DLD1 (cell line): Measurements from ENCODE around the gene LRIF1.

Experiments used
- in situ Hi-C: cut with HindIII; loops from 2 replicates; pipeline ENCODE4 v1.10.0; 2017; ENCODE audit warnings: low sequenced_read_pairs

The LRIF1 gene

DNA sequence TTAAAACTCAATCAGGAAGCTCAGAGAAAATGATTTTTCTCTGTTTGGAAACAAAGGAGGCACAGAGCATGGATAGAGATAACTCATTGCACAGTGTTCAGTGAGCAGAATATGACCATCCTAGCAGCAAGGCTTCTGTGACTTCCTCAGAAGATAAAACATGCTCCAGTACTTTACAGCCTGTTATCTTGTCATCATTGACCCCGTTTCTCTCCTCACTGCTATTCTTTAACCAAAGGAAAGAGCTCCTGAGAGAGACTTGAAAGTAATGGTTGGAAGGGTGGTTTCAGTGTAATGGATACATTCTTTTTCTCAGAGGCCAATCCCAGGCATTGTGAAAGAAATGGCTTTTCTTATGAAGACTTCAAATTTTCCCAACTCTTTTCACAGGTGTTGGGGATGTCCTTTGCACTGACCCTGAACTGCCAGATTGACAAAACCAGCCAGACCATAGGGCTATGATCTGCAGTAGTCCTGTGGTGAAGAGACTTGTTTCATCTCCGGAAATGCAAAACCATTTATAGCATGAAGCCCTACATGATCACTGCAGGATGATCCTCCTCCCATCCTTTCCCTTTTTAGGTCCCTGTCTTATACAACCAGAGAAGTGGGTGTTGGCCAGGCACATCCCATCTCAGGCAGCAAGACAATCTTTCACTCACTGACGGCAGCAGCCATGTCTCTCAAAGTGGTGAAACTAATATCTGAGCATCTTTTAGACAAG lies 64.8 kb downstream of the LRIF1 start:
- in situ Hi-C loops = no loop called here

DNA sequence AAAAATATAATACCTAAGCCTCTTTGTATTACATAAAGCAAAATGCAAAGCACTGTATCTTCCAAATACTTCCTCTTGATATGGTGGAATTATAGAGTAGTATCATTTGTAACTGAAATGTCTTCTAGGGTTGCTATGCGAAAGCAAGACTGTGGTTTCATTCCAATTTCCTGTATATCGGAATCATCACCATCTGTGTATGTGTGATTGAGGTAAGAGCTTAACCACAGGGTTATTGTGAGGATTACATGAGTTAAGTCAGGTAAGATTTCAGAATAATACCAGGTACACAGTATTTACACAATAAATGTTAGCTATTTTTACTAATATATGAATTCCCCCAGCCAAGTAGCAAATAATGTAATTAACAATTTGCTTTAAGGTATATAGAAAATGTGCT lies 66.0 kb downstream of the LRIF1 start:
- in situ Hi-C loops = no loop called here
